Hematopoietic multipotent progenitor cell treated with erythropoietin and hydrocortisone succinate and interleukin-3 and kit ligand, for 8 days (in vitro differentiated cells): ENCODE results near the gene GRXCR1.

Experiments
- DNase-seq: peaks from one replicate; pipeline ENCODE4 v3.0.0-alpha.2; 2015

The GRXCR1 gene

DNA sequence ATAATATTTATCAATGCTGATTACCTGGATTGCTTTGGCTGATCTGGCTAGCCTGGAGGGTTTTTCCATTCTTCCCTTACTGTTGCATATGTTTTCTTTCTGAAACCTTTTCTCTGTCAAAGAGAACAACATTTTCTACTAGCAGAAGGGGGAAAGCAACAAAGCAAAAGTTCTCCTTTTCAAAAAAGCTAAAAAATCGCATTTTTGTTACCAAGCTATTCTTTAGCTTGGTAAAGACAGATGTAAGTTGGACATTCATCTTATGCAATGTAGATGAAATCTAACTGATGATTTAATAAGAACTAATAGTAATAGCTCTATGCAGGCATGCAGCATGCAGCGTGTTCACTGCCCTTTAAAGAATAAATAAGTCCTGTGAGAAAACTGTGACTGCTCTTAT is at the start of gene GRXCR1:
GRXCR1 (plus strand) TSS at position 301 of the 400 bp plus-strand sequence. CDS start 554 bp downstream, outside the sequence.
- DNase-seq: no peak

GRCh38 chr4:42843694-42844093 is 48.8 kb upstream of the GRXCR1 start:
- no peak for DNase-seq

GRCh38 chr4:42844422-42845070 is 48.0 kb upstream of the GRXCR1 start:
- no peak for DNase-seq

DNA sequence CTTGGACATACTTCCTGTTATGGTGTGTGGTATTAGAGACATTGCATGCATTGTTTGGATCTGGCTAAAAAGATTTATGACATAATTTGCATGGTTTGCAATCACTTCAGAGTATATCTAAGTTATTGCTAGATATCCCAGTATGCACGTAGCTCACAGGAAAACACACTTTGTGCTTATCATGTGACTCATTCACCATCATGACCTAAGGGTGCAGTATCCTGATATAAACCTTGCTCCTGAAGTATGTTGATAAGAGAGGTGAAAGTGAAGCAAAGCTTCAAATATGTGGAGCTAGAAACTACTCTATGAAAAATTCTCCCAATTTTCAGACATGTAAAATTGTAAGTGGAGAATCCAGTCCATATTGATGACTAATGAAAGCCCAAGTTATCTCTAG is 46.9 kb upstream of the GRXCR1 start:
- no peak for DNase-seq

- DNase-seq: no peak
These were observed 36.7 kb upstream of the GRXCR1 start for GRCh38 chr4:42855779-42856178.

GRCh38 chr4:42865572-42866189 is 26.8 kb upstream of the GRXCR1 start:
- peak; percentile 74 for DNase-seq

DNA sequence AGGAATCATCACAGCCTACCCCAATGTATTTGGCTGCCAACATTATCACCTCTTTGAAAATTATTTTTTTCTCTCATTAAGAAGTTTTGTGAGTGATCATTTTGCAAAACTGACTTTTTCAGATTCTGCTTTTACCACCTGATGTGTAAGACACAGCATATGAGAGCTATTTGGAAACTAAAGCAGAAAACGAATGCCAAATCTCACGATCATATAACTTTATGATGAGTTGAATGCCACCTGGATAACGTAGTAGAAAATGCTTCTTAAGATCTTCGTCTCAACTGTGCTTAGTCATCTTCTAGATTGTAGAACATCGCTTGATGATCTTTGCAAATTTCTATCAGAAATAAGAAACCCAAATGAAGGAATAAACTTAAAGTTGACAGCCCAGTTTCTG is 21.3 kb upstream of the GRXCR1 start:
- no peak for DNase-seq

DNA sequence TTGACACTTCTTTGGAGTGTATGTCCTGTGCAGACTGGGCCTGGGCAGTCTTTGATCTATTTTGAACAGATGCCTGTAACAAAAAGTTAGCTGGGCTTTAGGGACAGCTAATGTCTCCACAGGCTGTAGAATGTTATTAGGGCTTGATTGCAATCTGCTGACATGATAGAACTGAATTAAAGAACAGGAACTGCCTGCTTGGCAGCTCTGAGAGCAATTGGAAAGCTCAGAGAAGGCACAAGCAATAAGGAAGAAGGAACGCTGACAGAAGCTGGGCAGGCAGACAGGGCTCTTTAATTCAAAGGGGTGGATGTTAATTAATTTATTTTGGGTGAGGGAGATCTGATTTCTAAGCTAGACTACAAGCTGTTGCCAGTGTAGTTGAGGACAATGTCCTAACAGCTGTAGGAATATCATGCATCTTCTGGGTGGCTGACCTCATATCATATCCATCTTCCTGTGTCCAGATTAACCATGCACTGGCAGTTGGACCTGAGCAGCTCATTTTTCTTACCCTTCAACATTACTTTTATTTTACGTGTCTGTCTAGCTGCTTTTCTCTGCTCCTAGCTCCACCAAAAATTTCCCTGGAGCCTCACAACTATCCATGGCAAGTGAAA is 20.7 kb upstream of the GRXCR1 start:
- no peak for DNase-seq

- DNase-seq: no peak
These were observed 13.7 kb upstream of the GRXCR1 start for GRCh38 chr4:42878863-42879262.

DNA sequence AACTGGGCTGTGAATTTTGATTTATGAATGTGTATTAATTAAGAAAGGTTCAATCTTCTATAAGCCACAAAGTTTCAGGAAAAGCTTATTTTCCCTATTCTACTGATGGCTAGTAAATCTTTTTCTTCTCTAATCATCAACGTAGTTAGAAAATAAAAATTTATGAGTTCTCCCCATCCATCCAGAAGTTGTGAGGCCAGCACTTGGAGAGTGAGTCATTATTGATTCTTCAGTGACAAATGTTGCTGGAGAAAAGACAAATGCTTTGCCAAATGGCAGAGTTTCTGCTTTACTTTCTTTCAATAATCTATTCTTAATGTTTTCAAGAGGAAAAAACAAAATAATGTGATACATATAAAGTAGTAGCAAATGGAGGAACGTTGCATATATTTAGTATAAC is 11.3 kb upstream of the GRXCR1 start:
- DNase-seq: no peak

GRCh38 chr4:42891644-42892043 is 869 bp upstream of the GRXCR1 start:
- DNase-seq: no peak

- DNase-seq: no peak
These were observed 2.9 kb downstream of the GRXCR1 start for GRCh38 chr4:42895452-42895851.

DNA sequence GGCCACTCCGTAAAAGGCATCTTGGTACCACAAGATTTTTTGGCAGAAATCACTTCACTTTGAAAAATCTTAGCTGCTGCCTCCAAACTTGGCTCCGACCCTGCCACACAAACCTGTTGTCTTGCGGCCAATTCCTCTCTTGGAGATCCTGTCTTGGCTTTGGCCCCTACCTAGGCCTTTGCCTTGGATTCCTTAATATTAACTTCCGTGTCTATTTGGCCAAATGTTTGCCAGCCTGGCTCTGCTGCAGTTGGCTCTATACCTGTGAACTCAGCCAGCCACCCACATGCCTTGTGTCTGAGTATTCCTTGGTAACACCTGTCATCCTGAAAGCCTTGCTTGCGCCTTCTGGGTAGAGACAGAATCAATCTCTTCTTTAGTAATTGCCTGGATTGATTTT is 12.5 kb downstream of the GRXCR1 start:
- no peak for DNase-seq

GRCh38 chr4:42905591-42905990 is 13.1 kb downstream of the GRXCR1 start:
- no peak for DNase-seq

DNA sequence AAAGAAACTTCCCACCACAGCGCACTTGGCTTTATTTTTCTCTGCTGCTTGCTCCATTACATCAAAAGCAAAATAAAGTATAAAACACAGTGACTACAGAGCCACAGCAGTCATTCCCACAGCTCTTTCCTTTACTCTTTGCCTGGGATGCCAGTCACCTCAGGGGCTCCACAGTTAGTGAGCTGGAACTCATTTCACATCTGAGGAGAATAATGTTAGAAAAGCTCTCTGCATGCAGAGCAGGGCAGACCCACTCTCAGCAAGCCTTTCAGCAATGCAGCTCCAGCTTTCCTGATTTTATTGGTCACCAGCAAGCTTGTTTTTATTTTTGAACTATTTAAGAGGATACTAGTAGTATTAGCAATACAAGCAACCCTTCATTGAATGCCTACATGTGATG is 13.8 kb downstream of the GRXCR1 start:
- DNase-seq: no peak

- DNase-seq: peak; percentile 1
These were observed 14.6 kb downstream of the GRXCR1 start for GRCh38 chr4:42906891-42907759.

- DNase-seq: no peak
These were observed 17.9 kb downstream of the GRXCR1 start for GRCh38 chr4:42910459-42910858.

- DNase-seq: no peak
These were observed 22.4 kb downstream of the GRXCR1 start for GRCh38 chr4:42914937-42915336.

- DNase-seq: no peak
These were observed 23.0 kb downstream of the GRXCR1 start for GRCh38 chr4:42915484-42915883.

- no peak for DNase-seq
These were observed 24.8 kb downstream of the GRXCR1 start for GRCh38 chr4:42917296-42917695.

GRCh38 chr4:42923431-42923830 is 30.9 kb downstream of the GRXCR1 start:
- no peak for DNase-seq

- no peak for DNase-seq
These were observed 33.4 kb downstream of the GRXCR1 start for GRCh38 chr4:42925921-42926320.

DNA sequence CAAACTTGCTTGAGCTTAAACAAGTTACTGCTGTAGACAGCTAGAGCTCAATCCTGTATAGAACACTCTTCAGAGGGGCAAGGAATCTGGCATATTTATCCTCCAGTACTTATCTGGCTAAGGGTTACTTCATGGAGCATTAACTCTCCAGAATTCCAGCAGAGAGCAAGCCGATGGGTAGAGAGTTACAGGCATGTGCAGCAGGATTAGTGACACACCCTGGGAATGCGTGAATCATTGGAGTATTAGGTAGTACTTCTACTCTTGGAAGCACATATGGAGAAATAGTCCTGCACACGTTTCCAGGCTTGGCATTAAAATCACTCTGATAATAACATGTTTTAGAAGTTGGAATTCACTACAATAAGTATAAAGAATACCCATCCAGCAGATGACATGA is 35.4 kb downstream of the GRXCR1 start:
- DNase-seq: no peak

GRCh38 chr4:42928582-42928981 is 36.1 kb downstream of the GRXCR1 start:
- no peak for DNase-seq
